Panc1 (cell line): Measurements from ENCODE around the gene AMFR. TPM values are rescaled to one million over a fixed set of nuclear protein-coding genes. Genes with fewer than 3 reads are reported as not detected.

Experiments used
- ATAC-seq: fragments of 200-7000 bp; cut with Tn5 transposase; 2 replicates; pipeline ENCODE4 v1.9.1; 2020; ENCODE audit warnings: mild to moderate bottlenecking, moderate library complexity
- BruUV-seq: library from RNA; stranded (reverse); fragments of 400-500 nt; replicated peaks from 2 replicates; lab custom pipeline; 2021; lab: Mats Ljungman, UMichigan
- CTCF ChIA-PET: fragments of 300-600 bp; sonication (Branson Sonifier 250); formaldehyde crosslinking; loops from one replicate; lab custom pipeline; 2022; ENCODE audit warnings: antibody characterized with exemption; lab: Charles Lee
- POLR2A ChIA-PET: fragments of 300-600 bp; sonication (Branson Sonifier 250); formaldehyde crosslinking; loops from one replicate; lab custom pipeline; 2022; ENCODE audit warnings: antibody characterized with exemption; lab: Charles Lee
- DNase-seq: peaks from one replicate; pipeline ENCODE4 v3.0.0-alpha.2; 2010; ENCODE audit warnings: low read depth, low spot score
- H3K27ac ChIP-seq: 2 replicates; pipeline ENCODE4 v1.5.1; 2011; ENCODE audit warnings: mild to moderate bottlenecking, low read length, inconsistent platforms
- H3K27me3 ChIP-seq: fragments of 200-500 bp; sonication (Bioruptor generic); 2 replicates; pipeline ENCODE4 v1.6.0; 2014; ENCODE audit warnings: low read length, inconsistent platforms; ENCODE audit not compliant: control insufficient read depth, insufficient read depth
- H3K36me3 ChIP-seq: fragments of 200-500 bp; sonication (Bioruptor generic); 2 replicates; pipeline ENCODE4 v1.5.1; 2014; ENCODE audit warnings: inconsistent platforms, mild to moderate bottlenecking, low read length, moderate library complexity; ENCODE audit not compliant: control insufficient read depth, insufficient read depth
- H3K4me1 ChIP-seq: 2 replicates; pipeline ENCODE4 v1.5.1; 2011; ENCODE audit warnings: inconsistent platforms, mild to moderate bottlenecking, low read length, moderate library complexity; ENCODE audit not compliant: control insufficient read depth, insufficient read depth
- H3K4me3 ChIP-seq, 2 experiments: 2 replicates each; pipeline ENCODE4 v1.5.1; 2011 to 2012; ENCODE audit warnings: low read depth in 2 of 2, low read length in 2 of 2, mild to moderate bottlenecking in 2 of 2, inconsistent platforms in 1 of 2, moderate library complexity in 1 of 2
- H3K9me3 ChIP-seq: fragments of 200-500 bp; sonication (Bioruptor generic); 2 replicates; pipeline ENCODE4 v1.5.1; 2014; ENCODE audit warnings: low read depth, mild to moderate bottlenecking, inconsistent platforms, low read length, moderate library complexity; ENCODE audit not compliant: control insufficient read depth, insufficient read depth
- CTCF ChIP-seq: fragments of 450-650 bp; IDR thresholded peaks from 2 replicates; pipeline ENCODE4 v1.5.1; 2017; ENCODE audit warnings: mild to moderate bottlenecking
- POLR2AphosphoS5 ChIP-seq: IDR thresholded peaks from 2 replicates; pipeline ENCODE4 v1.6.1; 2012; ENCODE audit warnings: mild to moderate bottlenecking, low read depth, low read length, moderate library complexity
- REST ChIP-seq, 2 experiments: IDR thresholded peaks; 2 replicates each; pipeline ENCODE4 v1.6.1; 2011 to 2012; ENCODE audit warnings: low read depth in 2 of 2, control low read depth in 1 of 2, low read length in 1 of 2, mild to moderate bottlenecking in 1 of 2, moderate library complexity in 1 of 2; ENCODE audit not compliant: insufficient read depth in 1 of 2
- SIN3A ChIP-seq: IDR thresholded peaks from 2 replicates; pipeline ENCODE4 v1.6.1; 2012; ENCODE audit warnings: low read depth, mild to moderate bottlenecking, low read length, moderate library complexity, borderline replicate concordance; ENCODE audit not compliant: insufficient read depth
- TCF7L2 ChIP-seq: IDR thresholded peaks from 2 replicates; pipeline ENCODE4 v1.6.1; 2011; ENCODE audit warnings: mild to moderate bottlenecking, low read depth, low read length, inconsistent platforms
- in situ Hi-C: cut with HindIII; loops from 2 replicates; pipeline ENCODE4 v1.10.0; 2016; ENCODE audit warnings: low sequenced_read_pairs, low pct_unique_long_range_greater_than_20kb
- intact Hi-C: fragments of 100-400 bp; cut with micrococcal nuclease; formaldehyde crosslinking; loops from one replicate; pipeline ENCODE4 v1.10.0; 2022; ENCODE audit not compliant: unreplicated experiment
- total RNA-seq: library from RNA; stranded (reverse); gene quantifications from one replicate; pipeline ENCODE4 v1.2.1, GENCODE V29; 2021; ENCODE audit not compliant: unreplicated experiment

Gene AMFR
- total RNA-seq, 1 experiment from 2014 or later, result 89.6 TPM

- ChIA-PET POLR2A (no interaction called here), CTCF (no interaction called here)
- no peaks in the 10 kb centered on the region for H3K9me3 ChIP-seq
- no peak overlapping the region for H3K27ac ChIP-seq
- in situ Hi-C loops (no loop called here), intact Hi-C loops (no loop called here)
- no peak for ATAC-seq
- no TSS peak for BruUV-seq
- no peaks in the 10 kb centered on the region for H3K36me3 ChIP-seq
- DNase-seq, result no peak
- H3K4me1 ChIP-seq, result no peaks in the 10 kb centered on the region
- no peaks in the 10 kb centered on the region for H3K27me3 ChIP-seq
- no peak overlapping the region for H3K4me3 ChIP-seq
- TF ChIP-seq SIN3A (no peak), CTCF (no peak), POLR2AphosphoS5 (no peak), TCF7L2 (no peak), REST (IDR thresholded peaks at IDR 0.05; ENCODE audit: insufficient read depth in 1 of 2, low read depth in 2 of 2, low read length in 1 of 2) (no peak)
Measured at GRCh38 chr16:56349086-56349415, 76.3 kb downstream of the AMFR start.

- no peak overlapping the region for H3K4me3 ChIP-seq
- ChIA-PET CTCF (interaction anchor here (0.7 kb wide), 1 partner anchor 13 kb away, joined by 5 read pairs; no protein-coding TSS in a partner anchor), POLR2A (no interaction called here)
- no peak overlapping the region for H3K27ac ChIP-seq
- H3K4me1 ChIP-seq, result no peaks in the 10 kb centered on the region
- intact Hi-C loops, result no loop called here
- DNase-seq (no peak), ATAC-seq (no peak)
- no peak for TF ChIP-seq SIN3A
- TF ChIP-seq TCF7L2, result no peak
- no peak for TF ChIP-seq POLR2AphosphoS5
- no peak for TF ChIP-seq REST (IDR thresholded peaks at IDR 0.05; ENCODE audit: insufficient read depth in 1 of 2, low read depth in 2 of 2, low read length in 1 of 2)
- TF ChIP-seq CTCF, result no peak
- no peaks in the 10 kb centered on the region for H3K9me3 ChIP-seq
- no peaks in the 10 kb centered on the region for H3K36me3 ChIP-seq
- in situ Hi-C loops, result no loop called here
- H3K27me3 ChIP-seq, result no peaks in the 10 kb centered on the region
- no TSS peak for BruUV-seq
Measured at GRCh38 chr16:56348168-56349085, 76.9 kb downstream of the AMFR start.
